KOPT-K1 (cell line): Measurements from ENCODE around the gene NFYA.

ENCODE experiments used
- H3K27ac ChIP-seq: fragments of 200-600 bp; sonication (generic); 2 replicates; pipeline ENCODE4 v1.5.1; 2016; ENCODE audit warnings: antibody characterized with exemption, mild to moderate bottlenecking, low read depth, low read length; ENCODE audit not compliant: poor library complexity, severe bottlenecking
- H3K36me3 ChIP-seq: fragments of 200-600 bp; sonication (generic); 2 replicates; pipeline ENCODE4 v1.5.1; 2017; ENCODE audit warnings: antibody characterized with exemption, mild to moderate bottlenecking, low read length, moderate library complexity; ENCODE audit not compliant: insufficient read depth
- H3K9me3 ChIP-seq: fragments of 200-600 bp; sonication (generic); 2 replicates; pipeline ENCODE4 v1.5.1; 2017; ENCODE audit warnings: antibody characterized with exemption, low read length, mild to moderate bottlenecking; ENCODE audit not compliant: insufficient read depth, poor library complexity, severe bottlenecking

NFYA gene

GRCh38 chr6:41040101-41040939, 32.5 kb upstream of the NFYA start:
- no peaks in the 10 kb centered on the region for H3K36me3 ChIP-seq
- H3K9me3 ChIP-seq = no peaks in the 10 kb centered on the region
- H3K27ac ChIP-seq = no peak overlapping the region

- Histone ChIP-seq H3K36me3 (no peaks in the 10 kb centered on the region), H3K9me3 (no peaks in the 10 kb centered on the region), H3K27ac (no peak overlapping the region)
Observed at GRCh38 chr6:41040940-41041536, 31.7 kb upstream of the NFYA start.

GRCh38 chr6:41042226-41043055, 30.3 kb upstream of the NFYA start, which contains the start of gene TSPO2:
TSPO2 (plus strand) TSS chr6:41042467; CDS start chr6:41042986, 519 bp downstream.
- Histone ChIP-seq H3K27ac (no peak within 1 kb of the TSS), H3K36me3 (no peaks in the 10 kb centered on the region), H3K9me3 (no peaks in the 10 kb centered on the region)

GRCh38 chr6:41043151-41043550, 29.6 kb upstream of the NFYA start:
- H3K9me3 ChIP-seq = no peaks in the 10 kb centered on the region
- H3K36me3 ChIP-seq = no peaks in the 10 kb centered on the region
- no peak overlapping the region for H3K27ac ChIP-seq

- no peaks in the 10 kb centered on the region for H3K36me3 ChIP-seq
- no peak overlapping the region for H3K27ac ChIP-seq
- H3K9me3 ChIP-seq = no peaks in the 10 kb centered on the region
Observed at GRCh38 chr6:41045664-41046063, 27.1 kb upstream of the NFYA start.

GRCh38 chr6:41046084-41046483, 26.7 kb upstream of the NFYA start:
- Histone ChIP-seq H3K36me3 (no peaks in the 10 kb centered on the region), H3K9me3 (no peaks in the 10 kb centered on the region), H3K27ac (no peak overlapping the region)

GRCh38 chr6:41047306-41047705, 25.5 kb upstream of the NFYA start:
- Histone ChIP-seq H3K9me3 (no peaks in the 10 kb centered on the region), H3K27ac (no peak overlapping the region), H3K36me3 (no peaks in the 10 kb centered on the region)

GRCh38 chr6:41047745-41048732, 24.7 kb upstream of the NFYA start:
- Histone ChIP-seq H3K36me3 (no peaks in the 10 kb centered on the region), H3K9me3 (no peaks in the 10 kb centered on the region), H3K27ac (no peak overlapping the region)

- no peak overlapping the region for H3K27ac ChIP-seq
- no peaks in the 10 kb centered on the region for H3K9me3 ChIP-seq
- H3K36me3 ChIP-seq = no peaks in the 10 kb centered on the region
Observed at GRCh38 chr6:41049521-41049920, 23.3 kb upstream of the NFYA start.

GRCh38 chr6:41049955-41050354, 22.8 kb upstream of the NFYA start:
- Histone ChIP-seq H3K36me3 (no peaks in the 10 kb centered on the region), H3K27ac (no peak overlapping the region), H3K9me3 (no peaks in the 10 kb centered on the region)

- no peak overlapping the region for H3K27ac ChIP-seq
- no peaks in the 10 kb centered on the region for H3K36me3 ChIP-seq
- H3K9me3 ChIP-seq = no peaks in the 10 kb centered on the region
Observed at GRCh38 chr6:41050536-41050935, 22.2 kb upstream of the NFYA start.

GRCh38 chr6:41051873-41052272, 20.9 kb upstream of the NFYA start:
- no peaks in the 10 kb centered on the region for H3K36me3 ChIP-seq
- no peaks in the 10 kb centered on the region for H3K9me3 ChIP-seq
- peak overlapping the region; percentile 15 for H3K27ac ChIP-seq

GRCh38 chr6:41053041-41053440, 19.7 kb upstream of the NFYA start, which contains the start of gene APOBEC2:
APOBEC2 (plus strand) TSS chr6:41053202; CDS start chr6:41053348, 146 bp downstream.
- no peaks in the 10 kb centered on the region for H3K36me3 ChIP-seq
- peak within 1 kb of the TSS; percentile 15 for H3K27ac ChIP-seq

GRCh38 chr6:41054511-41054910, 18.3 kb upstream of the NFYA start:
- Histone ChIP-seq H3K27ac (peak overlapping the region; percentile 27), H3K9me3 (no peaks in the 10 kb centered on the region), H3K36me3 (no peaks in the 10 kb centered on the region)

More at GRCh38 chr6:41053041-41053440, 19.7 kb upstream of the NFYA start, which contains the start of gene APOBEC2:
- no peaks in the 10 kb centered on the region for H3K9me3 ChIP-seq
